Trophoblast cell (in vitro differentiated cells and primary cell): ENCODE measurements around the gene CEP250.

ENCODE experiments used
- DNase-seq, 2 donors: peaks; one replicate each; pipeline ENCODE4 v3.0.0-alpha.2; 2016
- H2AFZ ChIP-seq: 2 replicates; pipeline ENCODE4 v1.6.1; 2013; ENCODE audit warnings: low read length, moderate library complexity, mild to moderate bottlenecking; ENCODE audit not compliant: insufficient read depth, poor library complexity
- H2AK5ac ChIP-seq: 2 replicates; pipeline ENCODE4 v1.6.1; 2013; ENCODE audit warnings: mild to moderate bottlenecking, low read length
- H2BK120ac ChIP-seq: 2 replicates; pipeline ENCODE4 v1.6.1; 2013; ENCODE audit warnings: low read length, mild to moderate bottlenecking, moderate library complexity; ENCODE audit not compliant: insufficient read depth, poor library complexity
- H2BK12ac ChIP-seq: 2 replicates; pipeline ENCODE4 v1.6.1; 2013; ENCODE audit warnings: mild to moderate bottlenecking, low read length, moderate library complexity
- H2BK5ac ChIP-seq: 2 replicates; pipeline ENCODE4 v1.6.1; 2013; ENCODE audit warnings: low read length, low read depth, moderate library complexity, mild to moderate bottlenecking; ENCODE audit not compliant: poor library complexity
- H3K14ac ChIP-seq: 2 replicates; pipeline ENCODE4 v1.6.1; 2013; ENCODE audit warnings: mild to moderate bottlenecking, low read length
- H3K18ac ChIP-seq: 2 replicates; pipeline ENCODE4 v1.6.1; 2013; ENCODE audit warnings: mild to moderate bottlenecking, low read length
- H3K23ac ChIP-seq: 2 replicates; pipeline ENCODE4 v1.6.1; 2013; ENCODE audit warnings: low read length
- H3K27ac ChIP-seq: 2 replicates; pipeline ENCODE4 v1.5.1; 2013; ENCODE audit warnings: low read depth, mild to moderate bottlenecking, inconsistent platforms, low read length, moderate library complexity
- H3K27me3 ChIP-seq: 2 replicates; pipeline ENCODE4 v1.6.1; 2013; ENCODE audit warnings: inconsistent platforms, mild to moderate bottlenecking, low read length, moderate library complexity; ENCODE audit not compliant: insufficient read depth
- H3K36me3 ChIP-seq, 2 experiments: 1 replicate in 1 of 2; 2 replicates in 1 of 2; pipeline ENCODE4 v1.6.1; 2013; ENCODE audit warnings: low read length in 2 of 2, mild to moderate bottlenecking in 2 of 2, moderate library complexity in 1 of 2; ENCODE audit not compliant: insufficient read depth in 2 of 2, control insufficient read depth in 1 of 2
- H3K4ac ChIP-seq: 2 replicates; pipeline ENCODE4 v1.6.1; 2013; ENCODE audit warnings: low read depth, mild to moderate bottlenecking, low read length, moderate library complexity
- H3K4me1 ChIP-seq, 2 experiments: 1 replicate in 1 of 2; 2 replicates in 1 of 2; pipeline ENCODE4 v1.6.1; 2013; ENCODE audit warnings: low read length in 2 of 2, mild to moderate bottlenecking in 2 of 2, moderate library complexity in 1 of 2; ENCODE audit not compliant: insufficient read depth in 2 of 2, control insufficient read depth in 1 of 2
- H3K4me2 ChIP-seq: 2 replicates; pipeline ENCODE4 v1.6.1; 2013; ENCODE audit warnings: inconsistent platforms, mild to moderate bottlenecking, low read length, moderate library complexity
- H3K4me3 ChIP-seq: 2 replicates; pipeline ENCODE4 v1.5.1; 2013; ENCODE audit warnings: mild to moderate bottlenecking, low read depth, low read length, inconsistent platforms
- H3K79me1 ChIP-seq: one replicate; pipeline ENCODE4 v1.6.1; 2013; ENCODE audit warnings: low read length
- H3K79me2 ChIP-seq: 2 replicates; pipeline ENCODE4 v1.6.1; 2013; ENCODE audit warnings: low read length, mild to moderate bottlenecking; ENCODE audit not compliant: control insufficient read depth, insufficient read depth, poor library complexity
- H3K9ac ChIP-seq: 2 replicates; pipeline ENCODE4 v1.6.1; 2013; ENCODE audit warnings: mild to moderate bottlenecking, low read length
- H3K9me3 ChIP-seq: 2 replicates; pipeline ENCODE4 v1.6.1; 2013; ENCODE audit warnings: low read depth, mild to moderate bottlenecking, control low read depth, inconsistent platforms, low read length; ENCODE audit not compliant: insufficient read depth
- H4K12ac ChIP-seq: 2 replicates; pipeline ENCODE4 v1.6.1; 2013; ENCODE audit warnings: low read depth, mild to moderate bottlenecking, low read length, moderate library complexity
- H4K8ac ChIP-seq: 2 replicates; pipeline ENCODE4 v1.6.1; 2013; ENCODE audit warnings: low read depth, mild to moderate bottlenecking, low read length, moderate library complexity
- H4K91ac ChIP-seq: one replicate; pipeline ENCODE4 v1.6.1; 2013; ENCODE audit warnings: low read depth, mild to moderate bottlenecking, low read length, moderate library complexity
- WGBS: extraction: QIAGEN DNeasy Blood & Tissue Kit; methylation state at CpG from one replicate; pipeline ENCODE4 v1.1.7; 2013; ENCODE audit warnings: missing lambda C conversion rate; ENCODE audit not compliant: insufficient read length, insufficient coverage; ENCODE audit errors: extremely low coverage; 5-methylcytosine and 5-hydroxymethylcytosine counted together

The CEP250 gene

GRCh38 chr20:35491823-35492222 is 36.4 kb downstream of the CEP250 start:
- Histone ChIP-seq H3K14ac (no peak overlapping the region), H4K8ac (no peak overlapping the region), H4K12ac (no peak overlapping the region), H3K36me3 (peaks cover 30 to 42% of the 10 kb centered on the region in 2 experiments), H3K4me3 (no peak overlapping the region), H2AK5ac (no peak overlapping the region), H2BK120ac (no peak overlapping the region), H3K18ac (no peak overlapping the region), H3K9me3 (peaks cover 2% of the 10 kb centered on the region), H2BK12ac (no peak overlapping the region), H2BK5ac (no peak overlapping the region), H3K4me1 (no peaks in the 10 kb centered on the region), H3K27me3 (no peaks in the 10 kb centered on the region), H3K79me2 (no peaks in the 10 kb centered on the region), H3K27ac (no peak overlapping the region), H3K9ac (no peak overlapping the region), H3K4me2 (no peak overlapping the region), H3K23ac (no peak overlapping the region), H3K4ac (no peak overlapping the region), H4K91ac (no peak overlapping the region), H2AFZ (no peak overlapping the region), H3K79me1 (no peaks in the 10 kb centered on the region)
- DNase-seq, result no peak
- WGBS, result no CpG with 5 or more reads among the region's 5 CpGs

GRCh38 chr20:35492352-35492751 is 37.0 kb downstream of the CEP250 start:
- Histone ChIP-seq H2BK12ac (no peak overlapping the region), H3K27me3 (no peaks in the 10 kb centered on the region), H3K9ac (no peak overlapping the region), H3K4me2 (no peak overlapping the region), H4K12ac (no peak overlapping the region), H2AFZ (no peak overlapping the region), H3K4me3 (no peak overlapping the region), H3K23ac (no peak overlapping the region), H3K4ac (no peak overlapping the region), H3K79me2 (no peaks in the 10 kb centered on the region), H4K91ac (no peak overlapping the region), H3K79me1 (no peaks in the 10 kb centered on the region), H3K18ac (no peak overlapping the region), H2AK5ac (no peak overlapping the region), H3K14ac (no peak overlapping the region), H3K4me1 (no peaks in the 10 kb centered on the region), H3K9me3 (peaks cover 2% of the 10 kb centered on the region), H3K27ac (no peak overlapping the region), H4K8ac (no peak overlapping the region), H3K36me3 (peaks cover 33 to 47% of the 10 kb centered on the region in 2 experiments), H2BK120ac (no peak overlapping the region), H2BK5ac (no peak overlapping the region)
- 100% methylated on average over 1 of the region's 6 CpGs for WGBS
- no peak for DNase-seq

GRCh38 chr20:35496481-35496880 is 41.1 kb downstream of the CEP250 start:
- Histone ChIP-seq H3K4me1 (no peaks in the 10 kb centered on the region), H3K18ac (no peak overlapping the region), H3K27ac (no peak overlapping the region), H3K14ac (no peak overlapping the region), H2BK5ac (no peak overlapping the region), H2AK5ac (no peak overlapping the region), H2AFZ (no peak overlapping the region), H3K9ac (no peak overlapping the region), H4K91ac (no peak overlapping the region), H2BK12ac (no peak overlapping the region), H3K79me2 (no peaks in the 10 kb centered on the region), H3K36me3 (peaks cover 45 to 57% of the 10 kb centered on the region in 2 experiments), H3K27me3 (no peaks in the 10 kb centered on the region), H3K79me1 (no peaks in the 10 kb centered on the region), H2BK120ac (no peak overlapping the region), H3K4me2 (no peak overlapping the region), H3K4me3 (no peak overlapping the region), H3K4ac (no peak overlapping the region), H3K9me3 (peaks cover 2% of the 10 kb centered on the region), H3K23ac (no peak overlapping the region), H4K12ac (no peak overlapping the region), H4K8ac (no peak overlapping the region)
- no peak for DNase-seq
- no CpG with 5 or more reads among the region's 3 CpGs for WGBS

GRCh38 chr20:35497320-35497719 is 41.9 kb downstream of the CEP250 start:
- Histone ChIP-seq H3K4ac (no peak overlapping the region), H3K79me1 (no peaks in the 10 kb centered on the region), H2AFZ (no peak overlapping the region), H2BK12ac (no peak overlapping the region), H3K4me1 (no peaks in the 10 kb centered on the region), H3K4me3 (no peak overlapping the region), H3K9ac (no peak overlapping the region), H3K27me3 (no peaks in the 10 kb centered on the region), H4K91ac (no peak overlapping the region), H2BK5ac (no peak overlapping the region), H2AK5ac (no peak overlapping the region), H4K8ac (no peak overlapping the region), H3K14ac (no peak overlapping the region), H3K36me3 (peaks cover 47 to 63% of the 10 kb centered on the region in 2 experiments), H3K23ac (no peak overlapping the region), H3K18ac (no peak overlapping the region), H3K27ac (no peak overlapping the region), H2BK120ac (no peak overlapping the region), H4K12ac (no peak overlapping the region), H3K4me2 (no peak overlapping the region), H3K9me3 (peaks cover 2% of the 10 kb centered on the region), H3K79me2 (no peaks in the 10 kb centered on the region)
- no peak for DNase-seq
- WGBS, result no CpG with 5 or more reads among the region's 5 CpGs
